Kidney tubule cell (primary cell): ENCODE measurements around the gene ASZ1.

ENCODE experiments used
- DNase-seq: peaks from one replicate; pipeline ENCODE4 v3.0.0-alpha.2; 2018; ENCODE audit warnings: low spot score

Gene ASZ1

GRCh38 chr7:117401293-117402002, 25.8 kb downstream of the ASZ1 start:
- DNase-seq: peak; percentile 41

GRCh38 chr7:117399820-117400422, 27.4 kb downstream of the ASZ1 start:
- DNase-seq: peak; percentile 42

DNA sequence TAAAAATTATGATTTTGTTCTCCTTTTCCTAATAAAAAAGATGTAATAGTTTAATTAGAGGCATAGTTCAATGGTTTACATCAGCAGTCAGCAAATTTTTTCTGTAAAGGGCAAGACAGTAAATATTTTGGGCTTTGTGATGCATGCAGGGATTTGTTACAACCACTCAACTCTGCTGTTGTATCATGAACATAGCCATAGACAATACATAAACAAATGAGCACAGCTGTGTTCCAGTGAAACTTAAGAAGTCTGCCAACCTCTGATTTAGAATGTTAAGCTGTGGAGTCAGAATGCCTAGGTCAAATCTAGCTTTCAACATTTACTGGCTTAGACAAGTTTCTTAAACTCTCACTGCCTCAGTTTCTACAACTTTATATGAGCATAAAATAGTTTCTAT, 31.6 kb downstream of the ASZ1 start:
- no peak for DNase-seq

- DNase-seq: peak; percentile 21
These were observed 33.5 kb downstream of the ASZ1 start for GRCh38 chr7:117393781-117394180.

DNA sequence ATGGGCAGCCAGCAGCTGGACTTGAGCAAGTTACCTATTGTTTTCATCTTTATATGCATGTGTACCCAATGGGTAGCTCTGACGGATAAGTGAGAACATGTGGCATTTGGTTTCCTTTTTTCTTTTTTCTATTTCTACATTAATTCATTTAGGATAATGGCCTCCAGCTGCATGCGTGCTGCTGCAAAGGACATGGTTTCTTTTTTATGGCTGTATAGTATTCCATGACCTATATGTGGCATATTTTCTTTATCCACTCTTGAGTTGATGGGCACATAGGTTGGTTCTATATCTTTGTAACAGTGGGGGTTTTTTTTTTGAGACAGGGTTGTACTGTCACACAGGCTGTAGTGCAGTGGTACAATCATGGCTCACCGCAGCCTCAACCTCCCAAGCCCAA, 37.4 kb downstream of the ASZ1 start:
- DNase-seq: no peak

- no peak for DNase-seq
These were observed 41.1 kb downstream of the ASZ1 start for GRCh38 chr7:117386110-117386706.

DNA sequence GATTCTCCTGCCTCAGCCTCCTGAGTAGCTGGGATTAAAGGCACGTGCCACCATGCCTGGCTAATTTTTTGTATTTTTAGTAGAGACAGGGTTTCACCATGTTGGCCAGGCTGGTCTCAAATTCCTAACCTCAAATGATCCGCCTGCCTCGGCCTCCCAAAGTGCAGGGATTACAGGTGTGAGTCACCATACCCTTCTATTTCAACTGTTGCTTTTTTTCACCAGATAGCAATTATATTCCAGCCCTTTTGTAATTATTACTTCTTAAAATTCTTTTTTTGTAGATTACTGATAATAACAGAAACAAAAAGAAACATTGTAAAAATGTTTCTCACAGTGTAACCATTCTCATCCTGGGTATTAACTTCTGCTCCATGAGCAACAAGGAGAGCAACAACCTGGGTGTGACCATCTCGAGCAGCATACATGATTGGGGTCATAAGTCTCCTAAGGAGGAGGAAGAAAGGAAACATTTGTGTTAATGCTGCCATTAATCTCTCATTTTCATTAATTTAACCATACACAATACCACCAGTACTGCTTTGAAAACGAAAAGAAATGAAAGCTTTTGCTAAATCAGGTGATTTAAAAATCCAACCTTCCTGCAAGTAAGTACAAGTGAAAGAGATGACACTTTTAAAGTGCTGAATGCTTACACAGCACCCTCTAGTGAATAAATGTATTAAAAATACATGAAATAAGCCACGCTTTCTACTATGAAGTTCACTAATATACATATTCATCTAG, 41.8 kb downstream of the ASZ1 start:
- DNase-seq: peak; percentile 42

- DNase-seq: no peak
These were observed 42.5 kb downstream of the ASZ1 start for GRCh38 chr7:117384688-117385362.

DNA sequence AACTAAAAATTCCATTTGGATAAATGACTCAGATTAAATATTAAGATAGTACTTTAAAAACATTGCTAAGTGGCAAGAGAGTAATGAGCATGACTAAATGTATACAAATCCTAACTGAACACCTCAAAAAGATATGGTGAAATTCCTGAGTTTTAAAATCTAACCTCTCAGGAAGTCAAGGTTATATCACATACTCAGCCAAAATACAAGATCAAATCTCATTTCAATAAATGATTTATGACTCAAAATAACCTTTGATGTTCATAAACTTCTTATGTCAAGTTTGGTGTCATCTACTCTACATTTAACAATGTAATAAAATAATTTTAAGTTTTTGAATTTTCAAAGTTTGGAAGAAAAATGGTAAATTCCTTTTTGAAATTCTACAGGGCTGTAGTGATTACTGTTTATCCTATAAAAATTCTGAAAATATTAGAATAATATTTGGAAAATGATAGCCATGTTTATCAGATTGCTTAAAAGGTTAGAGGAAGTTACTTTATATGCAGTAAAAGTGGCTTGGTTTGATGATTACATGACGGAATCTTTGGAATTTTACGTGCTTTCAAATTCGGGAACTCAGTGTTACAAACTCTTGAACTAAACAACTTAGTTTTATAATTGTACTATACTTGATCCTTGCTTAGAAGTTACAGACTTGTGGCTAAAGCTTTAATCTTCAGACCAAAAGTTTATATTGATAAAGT, 43.7 kb downstream of the ASZ1 start:
- DNase-seq: no peak

DNA sequence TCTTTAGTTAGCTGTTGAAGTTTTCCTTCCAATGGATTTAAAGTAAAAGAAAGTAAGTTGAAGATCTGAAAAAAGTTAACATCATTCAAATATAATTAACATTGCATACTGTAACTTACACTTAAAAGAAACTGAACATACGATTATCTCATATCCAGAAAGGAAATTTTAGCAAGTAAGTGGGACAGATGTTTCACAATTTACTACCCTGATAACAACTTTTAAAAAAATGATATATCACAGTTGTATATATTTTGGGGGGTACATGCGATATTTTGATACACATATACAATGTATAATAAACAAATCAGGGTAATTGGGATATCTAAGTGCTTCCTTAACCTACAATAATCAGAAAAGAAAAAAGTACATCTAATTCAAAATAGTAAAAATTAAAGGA, 44.2 kb downstream of the ASZ1 start:
- DNase-seq: no peak

- DNase-seq: no peak
These were observed 45.9 kb downstream of the ASZ1 start for GRCh38 chr7:117381362-117381761.

DNA sequence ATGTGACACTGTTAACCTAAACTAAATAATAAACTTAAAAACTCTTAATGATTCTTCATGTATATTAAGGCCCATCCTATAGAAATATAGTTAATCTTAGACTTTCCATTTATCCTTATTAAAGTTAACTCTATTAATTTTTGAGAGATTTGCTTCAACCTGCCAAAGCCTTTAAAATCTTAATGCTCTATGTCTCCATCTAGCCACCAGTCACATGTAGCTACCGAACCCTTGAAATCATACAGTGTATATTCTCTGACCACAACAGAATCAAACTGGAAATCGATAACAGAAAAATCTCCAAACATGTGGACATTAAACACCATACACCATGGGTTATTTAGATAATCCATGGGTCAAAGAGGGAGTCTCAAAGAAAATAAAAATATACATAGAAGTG, 51.9 kb downstream of the ASZ1 start:
- DNase-seq: no peak

- no peak for DNase-seq
These were observed 55.2 kb downstream of the ASZ1 start for GRCh38 chr7:117372073-117372472.

DNA sequence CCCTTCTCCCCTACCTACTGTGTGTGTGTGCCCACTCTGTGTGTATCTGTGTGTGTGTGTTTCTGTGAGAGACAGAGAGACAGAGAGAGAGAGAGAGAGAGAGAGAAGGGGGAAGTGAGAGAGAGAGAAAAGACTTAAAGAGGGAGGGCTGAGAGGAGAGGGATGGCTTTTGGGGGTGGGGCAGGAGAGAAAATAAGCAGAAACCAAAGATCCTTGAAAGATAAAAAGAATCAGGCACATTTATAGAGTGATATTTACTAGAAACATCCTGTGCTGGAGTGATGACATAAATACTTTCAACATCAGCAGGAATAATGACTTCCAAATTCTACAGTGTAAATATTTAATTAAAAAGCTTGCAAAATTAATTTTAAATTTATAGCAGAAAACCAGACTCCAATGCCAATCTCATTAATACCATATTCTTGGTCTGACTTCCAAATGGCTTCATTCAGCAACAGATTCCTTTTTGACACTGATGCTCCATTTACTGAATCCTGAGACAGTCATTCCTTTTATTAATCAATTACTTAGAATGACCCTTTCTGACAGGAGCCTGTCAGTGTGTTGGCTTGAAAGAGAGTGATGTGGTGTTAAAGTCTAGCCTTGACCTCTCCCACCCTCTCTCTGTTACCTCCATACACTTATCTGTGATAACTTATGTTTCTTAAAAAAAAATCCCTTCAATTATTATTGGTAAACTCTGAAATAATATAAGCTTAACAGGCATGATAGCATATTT, 62.8 kb downstream of the ASZ1 start:
- DNase-seq: no peak

GRCh38 chr7:117362294-117362888, 64.9 kb downstream of the ASZ1 start:
- no peak for DNase-seq

DNA sequence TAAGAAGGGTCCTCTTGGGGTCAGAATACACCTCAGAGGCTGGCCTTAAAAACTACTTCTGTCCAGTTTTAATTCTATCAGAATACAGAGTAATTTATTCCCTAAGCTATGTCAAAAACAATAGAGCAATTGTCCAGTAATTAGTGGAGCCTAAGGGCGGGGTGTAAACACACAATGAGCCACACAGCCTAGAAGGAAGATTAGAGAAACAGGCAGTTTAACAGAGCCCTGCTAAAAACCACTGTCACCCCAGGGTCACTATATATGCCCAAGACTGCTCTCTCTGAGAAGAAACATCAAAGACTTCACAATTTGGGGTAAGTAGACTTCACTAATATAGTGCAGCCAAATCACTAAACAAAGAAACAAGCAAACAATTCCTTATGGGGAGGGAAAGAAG, 77.3 kb downstream of the ASZ1 start:
- DNase-seq: no peak

- DNase-seq: no peak
These were observed 77.7 kb downstream of the ASZ1 start for GRCh38 chr7:117349570-117349969.

GRCh38 chr7:117347962-117348672, 79.2 kb downstream of the ASZ1 start:
- DNase-seq: no peak

DNA sequence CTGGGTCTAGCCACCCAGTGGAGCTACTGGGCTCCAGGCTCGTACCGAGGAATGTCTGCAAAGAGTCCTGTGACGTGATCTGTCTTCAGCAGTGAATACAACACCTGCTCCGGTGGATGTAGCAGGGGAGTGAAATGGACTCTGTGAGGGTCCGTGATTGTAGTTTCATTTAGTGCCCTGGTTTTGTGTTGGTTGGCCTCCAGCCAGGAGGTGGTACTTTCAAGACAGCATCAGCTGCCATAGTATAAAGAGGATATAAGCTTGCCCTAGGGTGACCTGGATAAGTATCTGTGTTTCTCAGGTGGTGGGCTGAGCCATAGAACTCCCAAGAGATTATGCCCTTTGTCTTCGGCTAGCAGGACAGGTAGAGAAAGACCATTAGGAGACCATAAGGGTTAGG, 79.8 kb downstream of the ASZ1 start:
- DNase-seq: no peak

- no peak for DNase-seq
These were observed 81.1 kb downstream of the ASZ1 start for GRCh38 chr7:117346161-117346560.
